Naive thymus-derived CD4-positive, alpha-beta T cell (primary cell): Measurements from ENCODE around the gene CISTR. TPM values are rescaled to one million over a fixed set of nuclear protein-coding genes. Genes with fewer than 3 reads are reported as not detected.

ENCODE experiments used
- ATAC-seq: fragments of 150-1000 bp; cut with Tn5 transposase; 2 replicates; pipeline ENCODE4 v1.10.0; 2021; ENCODE audit warnings: mild to moderate bottlenecking, moderate library complexity
- CTCF ChIA-PET: fragments of 350-600 bp; sonication (Branson Sonifier 250); formaldehyde crosslinking; loops from one replicate; lab custom pipeline; 2021; ENCODE audit warnings: antibody characterized with exemption; lab: Charles Lee
- POLR2A ChIA-PET: fragments of 350-600 bp; sonication (Branson Sonifier 250); formaldehyde crosslinking; loops from one replicate; lab custom pipeline; 2021; ENCODE audit warnings: antibody characterized with exemption, inconsistent platforms; lab: Charles Lee
- DNase-seq, 9 donors: peaks; one replicate each; pipeline versions ENCODE4 v3.0.0 to v3.0.0-alpha.2; 2020 to 2022; ENCODE audit warnings: mixed read lengths in 1 of 9
- H3K27ac ChIP-seq: one replicate; pipeline ENCODE4 v1.7.0; 2013; ENCODE audit warnings: mild to moderate bottlenecking, low read depth, low read length, moderate library complexity
- H3K27me3 ChIP-seq, 2 donors: one replicate each; pipeline ENCODE4 v1.7.0; 2013; ENCODE audit warnings: low read length in 2 of 2, mild to moderate bottlenecking in 2 of 2, moderate library complexity in 2 of 2; ENCODE audit not compliant: control insufficient read depth in 2 of 2, insufficient read depth in 2 of 2
- H3K36me3 ChIP-seq, 3 experiments: 1 replicate in 2 of 3; 2 replicates in 1 of 3; pipeline ENCODE4 v1.7.0; 2013; ENCODE audit warnings: low read length in 3 of 3, mild to moderate bottlenecking in 3 of 3, moderate library complexity in 1 of 3; ENCODE audit not compliant: insufficient read depth in 3 of 3, control insufficient read depth in 2 of 3
- H3K4me1 ChIP-seq, 2 donors: one replicate each; pipeline ENCODE4 v1.7.0; 2013; ENCODE audit warnings: low read length in 2 of 2, mild to moderate bottlenecking in 2 of 2, moderate library complexity in 1 of 2; ENCODE audit not compliant: control insufficient read depth in 2 of 2, insufficient read depth in 2 of 2
- H3K4me3 ChIP-seq: 2 replicates; pipeline ENCODE4 v1.7.0; 2013; ENCODE audit warnings: mild to moderate bottlenecking, low read length
- H3K9me3 ChIP-seq, 3 experiments: 1 replicate in 2 of 3; 2 replicates in 1 of 3; pipeline ENCODE4 v1.7.0; 2013; ENCODE audit warnings: low read length in 3 of 3; ENCODE audit not compliant: control insufficient read depth in 2 of 3
- H3K27ac Mint-ChIP-seq, 9 donors: one replicate each; pipeline ENCODE4 v1.8.0; 2020 to 2022; ENCODE audit warnings: mixed read lengths in 9 of 9, mild to moderate bottlenecking in 8 of 9, moderate library complexity in 5 of 9, inconsistent platforms in 2 of 9
- H3K27me3 Mint-ChIP-seq, 5 donors: one replicate each; pipeline ENCODE4 v1.8.0; 2021 to 2022; ENCODE audit warnings: mixed read lengths in 5 of 5, mild to moderate bottlenecking in 1 of 5
- H3K36me3 Mint-ChIP-seq, 5 donors: one replicate each; pipeline ENCODE4 v1.8.0; 2020 to 2022; ENCODE audit warnings: mixed read lengths in 5 of 5, mild to moderate bottlenecking in 3 of 5, inconsistent platforms in 1 of 5
- H3K4me1 Mint-ChIP-seq, 7 donors: one replicate each; pipeline ENCODE4 v1.8.0; 2020 to 2022; ENCODE audit warnings: mixed read lengths in 7 of 7, mild to moderate bottlenecking in 3 of 7, inconsistent platforms in 1 of 7
- H3K4me3 Mint-ChIP-seq, 10 donors: one replicate each; pipeline ENCODE4 v1.8.0; 2020 to 2022; ENCODE audit warnings: mild to moderate bottlenecking in 10 of 10, mixed read lengths in 10 of 10, moderate library complexity in 6 of 10, inconsistent platforms in 2 of 10
- H3K9me3 Mint-ChIP-seq, 11 donors: one replicate each; pipeline ENCODE4 v1.8.0; 2020 to 2022; ENCODE audit warnings: mixed read lengths in 11 of 11, mild to moderate bottlenecking in 4 of 11, inconsistent platforms in 1 of 11, moderate library complexity in 1 of 11
- intact Hi-C, 2 donors: fragments of 100-400 bp; cut with micrococcal nuclease; formaldehyde crosslinking; loops; one replicate each; pipeline ENCODE4 v1.15.1; 2023
- polyA plus RNA-seq, 2 donors: library from polyadenylated mRNA; unstranded; fragments of 300-500 nt; fragmentation: Illumina TruSeq; gene quantifications; one replicate each; pipeline ENCODE4 v1.2.3, GENCODE V29; 2021
- total RNA-seq, 6 experiments: library from RNA in 5 of 6; stranded (reverse) in 5 of 6; gene quantifications; 1 replicate in 5 of 6; 2 replicates in 1 of 6; pipeline ENCODE4 v1.2.3 and lab custom pipeline; 2021 to 2026

Gene CISTR
- total and polyA plus RNA-seq, 7 experiments from 2014 or later = not detected

GRCh38 chr12:53759261-53759660, 7.5 kb upstream of the CISTR start:
- H3K36me3 ChIP-seq = no peaks in the 10 kb centered on the region
- peaks cover 0 to 10% of the 10 kb centered on the region in 2 donors for H3K27me3 ChIP-seq
- DNase-seq (no peak), ATAC-seq (no peak)
- no peaks in the 10 kb centered on the region for H3K9me3 ChIP-seq
- Mint-ChIP-seq H3K27me3 (peaks cover 48 to 68% (median 60%) of the 10 kb centered on the region in 5 donors), H3K4me3 (no peak overlapping the region), H3K4me1 (peaks cover 0 to 35% (median 5%) of the 10 kb centered on the region in 7 donors), H3K27ac (no peak overlapping the region), H3K36me3 (peaks cover 0 to 3% (median 0%) of the 10 kb centered on the region in 5 donors), H3K9me3 (peaks cover 0 to 2% (median 0%) of the 10 kb centered on the region in 11 donors)
- H3K27ac ChIP-seq = no peak overlapping the region
- H3K4me3 ChIP-seq = no peak overlapping the region
- POLR2A ChIA-PET = no interaction called here
- intact Hi-C loops = loop anchor here in 1 of 2 donors (10.0 kb wide), 1 partner anchor 516 kb away; no protein-coding TSS in a partner anchor
- peaks cover 0 to 6% of the 10 kb centered on the region in 2 donors for H3K4me1 ChIP-seq
- CTCF ChIA-PET = no interaction called here

DNA sequence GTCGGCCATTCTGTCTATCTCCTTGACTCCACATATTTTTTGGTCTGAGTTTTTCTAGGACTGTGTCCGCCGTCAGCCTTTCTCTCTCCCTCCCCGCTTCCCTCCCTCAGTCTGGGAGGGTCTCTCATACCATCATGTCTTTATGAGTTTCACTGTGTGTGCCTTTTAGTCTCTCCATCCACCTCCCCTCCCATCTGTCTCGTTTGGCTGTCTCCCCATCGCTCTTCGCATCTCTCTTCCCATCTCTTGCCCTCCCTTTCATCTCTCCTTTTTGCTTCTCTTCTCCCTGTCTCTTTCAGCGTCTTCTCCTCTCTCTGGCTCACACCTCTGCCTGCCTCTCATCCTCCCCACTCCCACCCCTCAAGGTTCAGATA, 6.9 kb upstream of the CISTR start:
- Mint-ChIP-seq H3K9me3 (peaks cover 0 to 2% (median 0%) of the 10 kb centered on the region in 11 donors), H3K27ac (no peak overlapping the region), H3K4me1 (peaks cover 0 to 35% (median 5%) of the 10 kb centered on the region in 7 donors), H3K36me3 (peaks cover 0 to 2% (median 0%) of the 10 kb centered on the region in 5 donors), H3K27me3 (peaks cover 46 to 65% (median 57%) of the 10 kb centered on the region in 5 donors), H3K4me3 (no peak overlapping the region)
- POLR2A ChIA-PET = no interaction called here
- CTCF ChIA-PET = interaction anchor here (3.9 kb wide), 1 partner anchor 13 kb away, joined by 55 read pairs; no protein-coding TSS in a partner anchor
- ATAC-seq (no peak), DNase-seq (no peak)
- H3K27ac ChIP-seq = no peak overlapping the region
- H3K27me3 ChIP-seq = peaks cover 0 to 10% of the 10 kb centered on the region in 2 donors
- H3K36me3 ChIP-seq = no peaks in the 10 kb centered on the region
- intact Hi-C loops = loop anchor here in 1 of 2 donors (10.0 kb wide), 1 partner anchor 516 kb away; no protein-coding TSS in a partner anchor
- H3K9me3 ChIP-seq = no peaks in the 10 kb centered on the region
- peaks cover 0 to 6% of the 10 kb centered on the region in 2 donors for H3K4me1 ChIP-seq
- no peak overlapping the region for H3K4me3 ChIP-seq

- peaks cover 0 to 6% of the 10 kb centered on the region in 2 donors for H3K4me1 ChIP-seq
- ChIA-PET POLR2A (no interaction called here), CTCF (interaction anchor here (0.9 to 3.9 kb wide), 4 partner anchors 13 to 58 kb away, joined by 3 to 55 read pairs (median 4); no protein-coding TSS in a partner anchor)
- no peak for ATAC-seq
- Mint-ChIP-seq H3K27ac (no peak overlapping the region), H3K4me1 (peaks cover 0 to 35% (median 5%) of the 10 kb centered on the region in 7 donors), H3K36me3 (no peaks in the 10 kb centered on the region), H3K9me3 (peaks cover 0 to 2% (median 0%) of the 10 kb centered on the region in 11 donors), H3K27me3 (peaks cover 41 to 60% (median 52%) of the 10 kb centered on the region in 5 donors), H3K4me3 (peak overlapping the region in 1 of 10 donors; percentile 4)
- no peaks in the 10 kb centered on the region for H3K36me3 ChIP-seq
- H3K9me3 ChIP-seq = no peaks in the 10 kb centered on the region
- no peak overlapping the region for H3K27ac ChIP-seq
- H3K4me3 ChIP-seq = no peak overlapping the region
- intact Hi-C loops = loop anchor here in 1 of 2 donors (10.0 kb wide), 1 partner anchor 517 kb away; no protein-coding TSS in a partner anchor
- H3K27me3 ChIP-seq = peaks cover 0 to 10% of the 10 kb centered on the region in 2 donors
- DNase-seq = no peak
These were observed 6.4 kb upstream of the CISTR start for GRCh38 chr12:53758081-53758729.

- DNase-seq (peak; percentile 49 to 81 (median 69)), ATAC-seq (peak; percentile 91)
- intact Hi-C loops = loop anchor here (1.0 to 10.0 kb wide), 2 partner anchors 11 to 518 kb away; no protein-coding TSS in a partner anchor
- Mint-ChIP-seq H3K4me3 (peak overlapping the region in 9 of 10 donors; percentile 39 to 64 (median 52)), H3K27ac (peak overlapping the region in 1 of 9 donors; percentile 74), H3K4me1 (peaks cover 0 to 35% (median 5%) of the 10 kb centered on the region in 7 donors), H3K36me3 (no peaks in the 10 kb centered on the region), H3K27me3 (peaks cover 37 to 51% (median 42%) of the 10 kb centered on the region in 5 donors), H3K9me3 (peaks cover 0 to 2% (median 0%) of the 10 kb centered on the region in 11 donors)
- ChIA-PET CTCF (interaction anchor here (0.6 to 3.9 kb wide), 7 partner anchors 12 to 444 kb away, joined by 3 to 55 read pairs (median 4); no protein-coding TSS in a partner anchor), POLR2A (interaction anchor here (0.6 kb wide), 1 partner anchor 12 kb away, joined by 3 read pairs; no protein-coding TSS in a partner anchor)
- Histone ChIP-seq H3K36me3 (no peaks in the 10 kb centered on the region), H3K27ac (no peak overlapping the region), H3K9me3 (no peaks in the 10 kb centered on the region), H3K27me3 (peaks cover 0 to 10% of the 10 kb centered on the region in 2 donors), H3K4me3 (peak overlapping the region; percentile 25), H3K4me1 (peaks cover 0 to 6% of the 10 kb centered on the region in 2 donors)
These were observed 5.5 kb upstream of the CISTR start for GRCh38 chr12:53757101-53757770.

- CTCF ChIA-PET = interaction anchor here (0.9 to 3.9 kb wide), 6 partner anchors 11 to 445 kb away, joined by 3 to 55 read pairs (median 5); no protein-coding TSS in a partner anchor
- ATAC-seq (no peak), DNase-seq (no peak)
- no peaks in the 10 kb centered on the region for H3K9me3 ChIP-seq
- no peak overlapping the region for H3K27ac ChIP-seq
- Mint-ChIP-seq H3K27ac (peak overlapping the region in 2 of 9 donors; percentile 39 to 74), H3K27me3 (peaks cover 34 to 46% (median 37%) of the 10 kb centered on the region in 5 donors), H3K4me1 (peaks cover 0 to 37% (median 5%) of the 10 kb centered on the region in 7 donors), H3K36me3 (no peaks in the 10 kb centered on the region), H3K9me3 (peaks cover 0 to 2% (median 0%) of the 10 kb centered on the region in 11 donors), H3K4me3 (peak overlapping the region in 4 of 10 donors; percentile 19 to 57 (median 40))
- peaks cover 0 to 8% of the 10 kb centered on the region in 2 donors for H3K4me1 ChIP-seq
- peaks cover 0 to 10% of the 10 kb centered on the region in 2 donors for H3K27me3 ChIP-seq
- POLR2A ChIA-PET = interaction anchor here (0.6 kb wide), 1 partner anchor 12 kb away, joined by 3 read pairs; no protein-coding TSS in a partner anchor
- H3K36me3 ChIP-seq = no peaks in the 10 kb centered on the region
- peak overlapping the region; percentile 25 for H3K4me3 ChIP-seq
- intact Hi-C loops = loop anchor here (1.0 to 10.0 kb wide), 2 partner anchors 10 to 518 kb away; no protein-coding TSS in a partner anchor
These were observed 4.7 kb upstream of the CISTR start for GRCh38 chr12:53756300-53757100.
